HEK293T (cell line): Measurements from ENCODE around the gene CADPS2.

Experiments used
- ELF4 ChIP-seq: fragments of 450-650 bp; IDR thresholded peaks from 2 replicates; pipeline ENCODE4 v1.6.1; 2017; ENCODE audit warnings: antibody characterized with exemption
- FOXA1 ChIP-seq: fragments of 450-650 bp; IDR thresholded peaks from 2 replicates; pipeline ENCODE4 v1.6.1; 2016; ENCODE audit warnings: mild to moderate bottlenecking
- FOXM1 ChIP-seq: fragments of 450-650 bp; IDR thresholded peaks from 2 replicates; pipeline ENCODE4 v1.6.1; 2017; ENCODE audit warnings: mild to moderate bottlenecking, borderline replicate concordance
- NFRKB ChIP-seq: fragments of 450-650 bp; IDR thresholded peaks from 2 replicates; pipeline ENCODE4 v1.6.1; 2016; ENCODE audit warnings: mild to moderate bottlenecking, moderate library complexity

DNA sequence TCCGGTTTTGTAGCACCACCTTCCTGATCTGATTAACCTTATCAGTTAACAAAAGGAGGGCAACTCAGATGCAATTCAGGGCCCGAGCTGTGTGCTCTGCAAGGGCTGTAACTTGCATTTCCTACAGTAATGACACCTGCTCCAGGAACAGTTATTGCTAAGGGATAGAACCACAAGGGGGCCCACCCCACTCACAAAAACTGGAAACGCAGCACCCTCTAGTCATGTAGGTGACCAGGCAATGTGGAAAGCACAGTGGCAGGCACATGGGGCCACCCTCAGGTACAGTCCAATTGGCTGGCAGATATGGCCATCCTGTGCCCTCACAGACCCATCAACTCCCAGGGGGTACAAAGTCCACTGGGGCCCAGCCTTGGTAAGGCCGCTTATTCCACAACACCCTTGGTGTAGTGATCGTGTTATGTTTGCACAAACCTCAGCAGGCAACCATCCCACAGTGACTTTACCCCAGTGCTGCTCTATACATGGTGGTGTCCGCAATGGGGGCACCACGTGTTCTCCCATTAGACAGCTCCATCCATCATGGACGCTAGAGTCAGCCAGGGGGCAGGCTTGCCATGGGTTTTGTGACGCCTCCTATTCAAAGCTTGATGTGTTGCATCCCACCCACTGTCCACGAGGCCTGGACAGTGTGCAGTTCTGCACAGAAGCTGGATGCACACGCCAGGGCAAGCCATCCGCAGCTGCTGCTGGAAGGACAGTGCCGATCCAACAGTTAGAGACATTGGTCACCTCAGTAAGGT is 196.7 kb downstream of the CADPS2 start:
- TF ChIP-seq FOXM1, result no peak
- TF ChIP-seq ELF4, result no peak
- TF ChIP-seq FOXA1, result no peak
- no peak for TF ChIP-seq NFRKB
